ENCODE data around the gene CDH23.

Gene CDH23

DNA sequence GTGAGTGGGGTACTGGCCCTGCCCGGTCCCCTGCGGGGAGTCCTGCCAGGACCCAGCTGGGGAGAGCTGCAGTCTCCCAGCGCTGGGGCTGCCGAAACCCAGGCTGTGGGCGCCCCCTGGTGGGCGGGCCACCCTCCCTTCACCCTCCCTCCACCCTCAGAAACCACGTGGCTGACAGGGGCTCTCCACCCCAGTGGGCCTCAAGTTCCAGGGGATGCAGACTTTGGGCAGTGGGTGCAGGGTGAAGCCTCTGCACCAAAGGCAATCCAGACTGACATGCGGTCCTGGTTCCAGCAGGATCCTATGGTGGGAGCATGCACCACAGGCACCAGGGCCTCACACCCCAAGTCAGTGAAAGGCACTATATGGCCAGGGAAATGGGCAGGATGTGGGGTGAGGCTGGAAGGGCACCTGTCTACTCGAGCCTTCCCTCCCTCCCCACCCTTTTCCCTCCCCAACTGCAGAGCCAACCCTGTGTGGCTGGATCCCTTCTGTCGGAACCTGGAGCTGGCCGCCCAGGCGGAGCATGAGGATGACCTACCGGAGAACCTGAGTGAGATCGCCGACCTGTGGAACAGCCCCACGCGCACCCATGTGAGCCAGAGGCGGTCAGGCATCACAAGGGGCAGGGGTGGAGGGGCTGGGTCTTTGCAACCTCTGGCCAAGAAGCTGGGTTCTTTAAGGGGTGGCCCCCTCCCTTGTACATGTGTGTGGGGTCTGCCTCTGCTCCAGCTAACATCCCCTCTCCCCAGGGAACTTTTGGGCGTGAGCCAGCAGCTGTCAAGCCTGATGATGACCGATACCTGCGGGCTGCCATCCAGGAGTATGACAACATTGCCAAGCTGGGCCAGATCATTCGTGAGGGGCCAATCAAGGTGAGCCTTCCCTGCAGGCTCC lies 415.5 kb downstream of the CDH23 start:
- DNase-seq, result peak; percentile 84

DNA sequence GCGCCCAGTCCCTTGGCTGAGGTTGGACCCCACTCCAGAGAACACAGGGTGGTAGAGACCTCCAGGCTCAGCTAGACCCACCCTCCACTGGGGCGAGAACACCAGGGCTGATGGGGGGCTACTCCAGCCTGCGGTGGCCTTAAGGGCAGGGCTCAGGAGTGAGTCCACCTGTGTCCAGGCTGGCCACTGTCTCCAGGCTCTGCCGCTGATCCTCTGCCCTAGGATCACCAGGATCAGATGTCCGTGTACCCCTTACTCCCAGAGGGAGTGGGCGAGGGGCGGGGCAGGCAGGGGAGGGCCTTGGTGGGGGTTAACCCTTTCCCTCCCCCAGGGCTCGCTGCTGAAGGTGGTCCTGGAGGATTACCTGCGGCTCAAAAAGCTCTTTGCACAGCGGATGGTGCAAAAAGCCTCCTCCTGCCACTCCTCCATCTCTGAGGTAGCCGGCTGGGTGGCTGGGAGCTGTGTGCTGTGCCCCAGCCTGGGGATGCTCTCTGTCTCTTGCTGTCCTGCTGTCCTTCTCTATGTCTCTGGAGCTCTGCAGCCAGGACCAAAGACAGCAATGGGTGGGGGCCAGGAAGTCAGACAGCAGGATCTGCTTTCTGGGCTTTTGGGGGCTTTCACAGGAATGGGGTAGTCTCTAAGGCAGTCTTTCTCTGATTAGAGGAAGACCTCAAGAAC lies 416.3 kb downstream of the CDH23 start:
- DNase-seq, result no peak

- DNase-seq, result no peak
These were observed 418.2 kb downstream of the CDH23 start for GRCh38 chr10:71814922-71815411.

DNA sequence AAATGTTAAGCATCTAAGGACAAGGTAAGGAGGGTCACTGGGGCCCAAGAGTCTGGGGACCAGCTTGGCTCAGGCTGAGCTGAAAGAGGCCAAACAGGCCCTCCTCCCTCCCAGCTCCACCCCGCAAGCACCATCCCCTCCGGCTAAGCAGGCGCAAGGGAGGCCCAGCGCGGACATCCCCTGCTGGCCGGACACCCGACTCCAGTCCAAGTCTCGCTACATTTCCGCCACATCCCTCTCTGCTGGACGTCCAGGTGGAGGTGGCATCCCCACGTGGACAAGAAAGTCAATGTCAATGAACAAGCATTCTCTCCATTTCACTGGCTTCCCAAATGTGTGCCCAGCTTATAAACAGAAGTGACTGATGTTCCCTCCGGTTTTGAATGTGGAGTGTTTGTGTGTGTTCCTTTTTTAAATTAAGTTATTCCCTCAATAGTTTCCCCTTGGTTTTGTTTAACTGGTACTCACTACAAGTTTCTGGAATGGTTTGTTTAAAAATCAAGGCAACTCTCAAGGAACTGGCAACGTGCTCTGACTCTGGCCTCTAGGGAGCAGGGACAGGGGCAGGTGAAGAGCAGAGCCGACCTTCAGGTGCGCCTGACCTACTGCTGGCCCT lies 418.9 kb downstream of the CDH23 start:
- DNase-seq, result no peak

- no peak for DNase-seq
These were observed 419.7 kb downstream of the CDH23 start for GRCh38 chr10:71816421-71816851.

GRCh38 chr10:71816936-71817618 lies 420.4 kb downstream of the CDH23 start:
- DNase-seq, result no peak

DNA sequence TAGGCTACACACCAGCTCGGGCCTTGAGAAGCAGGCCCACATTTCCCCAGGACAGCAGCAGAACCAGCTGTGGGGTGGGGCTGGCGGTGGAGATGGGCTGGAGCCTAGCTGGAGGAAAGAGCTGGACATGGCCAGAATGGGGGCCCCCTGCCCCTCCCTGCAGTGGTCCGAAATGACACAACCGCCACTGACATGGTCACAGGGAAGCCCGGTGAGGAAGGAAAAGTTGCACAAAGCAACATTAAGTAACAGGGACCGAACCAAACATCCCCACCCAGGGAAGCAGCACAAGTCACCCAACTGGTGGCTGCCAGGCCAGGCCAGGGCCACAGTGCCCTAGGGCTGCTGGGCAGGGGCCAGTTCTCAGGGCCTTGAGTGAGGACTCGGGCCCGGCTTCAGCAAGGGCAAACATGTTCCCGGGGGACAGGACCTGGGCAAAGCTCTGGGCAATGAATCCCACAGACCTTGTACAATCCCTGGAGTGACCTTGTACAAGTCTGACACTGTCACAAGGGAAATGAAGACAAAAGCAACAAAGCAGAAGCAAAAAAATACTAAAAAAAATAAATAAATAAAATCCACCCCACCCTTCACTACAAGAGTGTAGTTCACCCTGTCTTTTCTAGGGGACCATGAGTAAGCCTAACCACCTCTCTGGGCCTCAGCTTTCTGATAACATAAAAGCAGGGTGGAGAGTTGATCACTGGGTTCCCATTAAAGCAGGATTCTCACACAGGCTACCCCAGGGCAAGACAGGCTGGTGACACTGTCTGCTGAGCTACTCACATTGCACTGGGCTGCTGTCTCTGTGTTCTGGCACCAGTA lies 421.3 kb downstream of the CDH23 start:
- DNase-seq, result no peak

GRCh38 chr10:71818674-71819260 lies 422.0 kb downstream of the CDH23 start:
- no peak for DNase-seq

DNA sequence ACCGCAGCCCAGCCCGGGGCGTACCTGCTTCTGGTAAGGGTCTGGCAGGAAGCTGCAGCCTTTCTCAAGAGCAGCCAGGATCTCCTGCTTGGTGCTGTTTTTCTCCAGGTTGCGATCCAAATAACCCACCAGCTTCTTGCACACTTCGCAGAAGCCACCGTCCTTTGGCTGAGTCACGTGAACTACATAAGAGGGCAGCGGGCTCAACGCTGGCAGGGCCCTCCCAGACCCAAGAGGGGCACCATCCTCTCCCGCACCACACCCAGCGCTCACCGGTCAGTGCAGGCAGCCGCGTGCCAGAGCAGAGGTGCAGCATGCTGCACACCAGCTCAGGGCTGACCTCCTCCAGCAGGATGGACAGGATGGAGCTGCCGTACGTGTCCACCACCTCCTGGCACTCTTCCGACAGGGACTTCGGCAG lies 422.7 kb downstream of the CDH23 start:
- DNase-seq, result no peak

DNA sequence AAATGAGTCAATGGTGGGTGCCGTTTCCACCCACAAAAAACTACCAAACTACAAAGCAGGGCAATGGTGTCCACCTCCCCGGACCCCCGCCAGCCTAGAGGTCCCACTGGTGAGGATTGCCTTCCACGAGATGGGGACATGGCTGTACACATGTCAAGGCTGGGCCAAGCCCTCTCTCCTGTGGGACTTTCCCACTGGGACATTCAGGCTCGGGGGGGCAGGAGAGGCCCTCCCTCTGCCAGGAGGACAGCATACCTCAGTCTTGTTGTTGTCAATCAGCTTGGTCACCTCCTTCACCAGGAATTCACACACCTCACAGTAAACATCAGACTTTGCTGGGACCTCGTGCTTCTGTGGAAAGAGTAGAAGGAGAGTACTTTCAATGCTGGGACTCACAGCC lies 423.3 kb downstream of the CDH23 start:
- no peak for DNase-seq

- no peak for DNase-seq
These were observed 424.2 kb downstream of the CDH23 start for GRCh38 chr10:71820966-71821365.

DNA sequence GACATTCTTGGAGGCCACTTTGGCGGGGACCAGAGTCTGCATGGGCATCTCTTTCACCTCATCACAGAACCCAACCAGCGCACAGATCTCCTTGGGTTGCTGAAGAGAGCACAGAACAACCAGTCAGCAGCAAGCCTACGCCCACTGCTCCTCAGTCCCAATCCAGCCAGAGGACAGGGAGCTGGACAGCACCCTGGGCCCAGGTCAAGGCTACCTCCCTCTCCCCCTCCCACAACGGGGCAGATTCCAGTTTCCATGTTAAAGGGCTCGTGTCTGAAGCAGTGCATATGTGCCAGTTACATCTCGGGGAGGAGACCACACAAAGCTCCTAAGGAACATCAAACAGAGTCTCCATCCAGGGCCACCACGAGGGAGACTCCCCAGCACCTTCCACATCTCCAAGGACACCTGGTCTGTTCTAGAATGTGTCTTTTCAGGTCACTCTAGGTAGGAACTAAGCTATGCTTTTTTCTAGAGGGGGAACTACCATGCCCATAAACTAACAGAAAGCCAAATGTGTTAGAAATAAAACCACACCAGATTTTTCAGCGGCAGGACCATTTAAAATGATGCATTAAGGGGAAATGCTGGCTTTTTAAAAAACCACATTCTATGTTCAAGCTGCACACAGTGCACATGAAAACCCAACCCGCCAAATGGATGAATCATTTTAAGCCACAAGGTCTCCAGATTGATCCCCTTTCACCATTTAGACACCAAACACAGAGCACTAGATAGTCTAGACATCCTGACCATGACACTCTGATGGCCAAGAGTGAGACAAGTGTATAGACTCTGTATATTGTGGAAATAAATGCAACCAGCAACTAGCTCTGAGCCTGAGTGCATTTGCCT lies 425.4 kb downstream of the CDH23 start:
- DNase-seq, result peak; percentile 56

DNA sequence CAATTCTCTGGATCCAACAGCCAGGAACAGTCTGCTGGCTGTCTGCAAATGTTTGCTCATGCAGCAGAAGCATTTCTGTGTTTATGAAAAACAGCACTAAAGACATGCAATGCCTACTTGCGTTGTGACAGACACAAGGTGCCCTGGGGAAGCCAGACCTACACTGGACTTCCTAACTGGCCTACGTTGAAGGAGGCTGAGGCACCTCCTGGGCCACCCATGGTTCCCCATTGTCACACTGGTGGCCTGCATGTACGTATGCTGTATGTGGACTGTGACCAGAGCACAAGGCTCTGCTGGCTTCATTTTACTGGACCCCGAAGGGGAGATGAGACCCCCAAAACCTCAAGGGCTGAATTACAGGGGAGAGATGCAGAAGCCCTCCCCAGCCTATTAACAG lies 426.6 kb downstream of the CDH23 start:
- no peak for DNase-seq

DNA sequence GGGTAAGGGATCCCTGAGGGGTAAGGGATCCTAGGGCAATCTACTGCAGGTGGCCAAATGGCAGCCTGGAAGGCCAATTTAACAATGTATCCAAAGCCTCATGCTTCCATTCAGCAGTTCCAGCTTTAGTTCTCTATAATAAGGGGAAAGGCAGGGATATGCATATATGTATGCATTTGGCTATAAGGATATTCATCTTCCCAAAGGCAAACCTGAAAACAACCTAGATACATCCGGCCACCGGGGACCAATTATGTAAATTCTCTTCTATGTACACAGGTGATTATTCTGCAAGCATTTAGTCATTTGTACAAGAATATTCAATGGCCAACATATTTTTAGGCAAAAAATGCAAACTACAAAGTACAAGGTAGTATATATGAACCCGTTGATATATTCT lies 427.6 kb downstream of the CDH23 start:
- DNase-seq, result no peak

GRCh38 chr10:71825217-71825616 lies 428.5 kb downstream of the CDH23 start:
- no peak for DNase-seq

DNA sequence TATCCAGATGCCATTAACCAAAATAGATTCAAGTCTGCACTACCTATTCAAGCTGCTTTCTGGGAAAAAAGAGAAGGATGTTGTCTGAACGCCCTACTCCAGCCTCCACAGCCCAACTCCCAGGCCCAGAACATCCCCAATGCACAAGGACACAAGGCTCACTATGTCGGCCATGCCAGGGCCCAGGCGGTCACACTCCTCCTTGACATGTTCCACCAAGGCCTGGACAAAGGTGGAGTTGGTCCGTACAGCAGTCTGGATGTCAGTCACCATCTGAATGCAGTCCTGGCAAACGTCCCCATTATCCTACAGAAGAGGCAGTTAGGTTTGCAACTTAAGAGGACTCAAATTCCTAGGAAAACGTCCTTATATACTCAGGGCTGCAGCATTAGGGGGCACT lies 431.1 kb downstream of the CDH23 start:
- DNase-seq, result no peak

- no peak for DNase-seq
These were observed 432.0 kb downstream of the CDH23 start for GRCh38 chr10:71828702-71829101.

DNA sequence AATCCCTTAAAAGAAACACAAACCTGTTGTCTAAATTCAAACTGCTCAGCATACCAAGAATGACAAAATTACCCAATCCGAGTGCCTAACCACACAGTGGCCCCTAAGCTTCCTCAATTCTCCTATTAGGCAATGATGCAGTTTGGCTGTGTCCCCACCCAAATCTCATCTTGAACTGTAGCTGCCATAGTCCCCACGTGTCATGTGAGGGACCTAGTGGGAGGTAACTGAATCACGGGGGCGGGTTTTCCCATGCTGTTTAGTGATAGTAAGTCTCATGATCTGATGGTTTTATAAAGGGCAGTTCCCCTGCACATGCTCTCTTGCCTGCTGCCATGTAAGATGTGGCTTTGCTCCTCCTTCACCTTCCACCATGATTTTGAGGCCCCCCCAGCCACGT lies 432.5 kb downstream of the CDH23 start:
- no peak for DNase-seq

GRCh38 chr10:71829896-71830295 lies 433.2 kb downstream of the CDH23 start:
- DNase-seq, result no peak

- DNase-seq, result no peak
These were observed 434.0 kb downstream of the CDH23 start for GRCh38 chr10:71830726-71831125.
